H1 (cell line): ENCODE data around the gene FKBP2. TPM values are rescaled to one million over a fixed set of nuclear protein-coding genes. Genes with fewer than 3 reads are reported as not detected.

ENCODE experiments used
- BRCA1 ChIP-seq: IDR thresholded peaks from 2 replicates; pipeline ENCODE4 v1.6.1; 2012; ENCODE audit warnings: low read depth, low read length, improper control_type of control experiment
- EP300 ChIP-seq, 2 experiments: IDR thresholded peaks; 1 replicate in 1 of 2; 2 replicates in 1 of 2; pipeline ENCODE4 v1.6.1; 2011 to 2012; ENCODE audit warnings: low read depth in 2 of 2, low read length in 2 of 2, mild to moderate bottlenecking in 2 of 2, borderline replicate concordance in 1 of 2, inconsistent platforms in 1 of 2, moderate library complexity in 1 of 2
- GABPA ChIP-seq: IDR thresholded peaks from 2 replicates; pipeline ENCODE4 v1.6.1; 2011; ENCODE audit warnings: mild to moderate bottlenecking, low read length, moderate library complexity, borderline replicate concordance; ENCODE audit not compliant: insufficient read depth
- HDAC2 ChIP-seq, 2 experiments: fragments of 300-600 bp in 1 of 2; sonication (generic) in 1 of 2; IDR thresholded peaks; 2 replicates each; pipeline ENCODE4 v1.6.1; 2011 to 2012; ENCODE audit warnings: low read depth in 2 of 2, low read length in 2 of 2, mild to moderate bottlenecking in 2 of 2, moderate library complexity in 2 of 2, borderline replicate concordance in 1 of 2, inconsistent platforms in 1 of 2
- KDM4A ChIP-seq: IDR thresholded peaks from one replicate; pipeline ENCODE4 v1.7.1; 2012; ENCODE audit warnings: low read depth, mild to moderate bottlenecking, moderate library complexity, low read length, inconsistent platforms; ENCODE audit not compliant: severe bottlenecking
- PHF8 ChIP-seq: fragments of 200-600 bp; sonication (generic); conservative IDR thresholded peaks from 2 replicates; pipeline ENCODE4 v1.7.1; 2012; ENCODE audit warnings: low read depth, mild to moderate bottlenecking, inconsistent platforms, low read length, moderate library complexity
- POLR2A ChIP-seq, 2 experiments: IDR thresholded peaks; 1 replicate in 1 of 2; 2 replicates in 1 of 2; pipeline ENCODE4 v1.6.1; 2011; ENCODE audit warnings: low read depth in 2 of 2, low read length in 2 of 2, mild to moderate bottlenecking in 2 of 2; ENCODE audit errors: control extremely low read depth in 1 of 2
- POLR2AphosphoS5 ChIP-seq: IDR thresholded peaks from 2 replicates; pipeline ENCODE4 v1.6.1; 2011; ENCODE audit warnings: low read depth, low read length
- SIX5 ChIP-seq: IDR thresholded peaks from 2 replicates; pipeline ENCODE4 v1.6.1; 2011; ENCODE audit warnings: mild to moderate bottlenecking, low read depth, low read length
- SRF ChIP-seq: IDR thresholded peaks from 2 replicates; pipeline ENCODE4 v1.6.1; 2011; ENCODE audit warnings: mild to moderate bottlenecking, low read depth, low read length, moderate library complexity
- TEAD4 ChIP-seq: IDR thresholded peaks from 2 replicates; pipeline ENCODE4 v1.6.1; 2012; ENCODE audit warnings: low read depth, low read length, inconsistent platforms, mixed read lengths
- YY1 ChIP-seq: IDR thresholded peaks from 2 replicates; pipeline ENCODE4 v1.6.1; 2011; ENCODE audit warnings: low read depth, mild to moderate bottlenecking, low read length
- polyA plus RNA-seq, 7 experiments: library from polyadenylated mRNA; depleted of rRNA in 3 of 7; stranded (reverse) in 5 of 7; unstranded in 2 of 7; fragments of >200 nt in 5 of 7; fragments of 200-250 nt in 2 of 7; gene quantifications; 1 replicate in 5 of 7; 2 replicates in 1 of 7; 4 replicates in 1 of 7; pipeline versions ENCODE4 v1.2.1 to v1.2.3, GENCODE V29; 2011 to 2013; ENCODE audit warnings: missing spikeins in 2 of 7, mixed read lengths in 2 of 7
- total RNA-seq: library from RNA; stranded (reverse); fragmentation: NEBNext Ultra II Directional; extraction: Animal tissue kit (Norgen Biotek cat#: 25700); gene quantifications from 2 replicates; pipeline ENCODE4 v1.2.1, GENCODE V29; 2021

The FKBP2 gene
- total and polyA plus RNA-seq, 2 of the 8 experiments (the other 6 are each of a cell fraction or from before 2014, with no cell fraction given), result 41.7 to 52.5 TPM

GRCh38 chr11:64241491-64242374 lies 838 bp downstream of the FKBP2 start (continued):
- peak; percentile 4; the same call in 1 of the 2 replicates for TF ChIP-seq POLR2AphosphoS5
- peak; percentile 82; the same call in 1 of the 2 replicates for TF ChIP-seq YY1
- no peak for TF ChIP-seq GABPA
- no peak for TF ChIP-seq EP300 (IDR thresholded peaks at IDR 0.05; ENCODE audit: borderline replicate concordance in 1 of 2, low read depth in 2 of 2, low read length in 2 of 2)
- peak; percentile 40 for TF ChIP-seq PHF8
- TF ChIP-seq TEAD4, result peak; percentile 40; the same call in 1 of the 2 replicates
- peak in 1 of 2 experiments; percentile 32; a peak in 1 of 4 replicates for TF ChIP-seq HDAC2 (IDR thresholded peaks at IDR 0.05; ENCODE audit: borderline replicate concordance in 1 of 2, low read depth in 2 of 2, low read length in 2 of 2)
- no peak for TF ChIP-seq BRCA1
- peak in 1 of 2 experiments; percentile 54; a peak in 2 of 3 replicates for TF ChIP-seq POLR2A (IDR thresholded peaks at IDR 0.05; ENCODE audit: control extremely low read depth in 1 of 2, low read depth in 2 of 2, low read length in 2 of 2)
- no peak for TF ChIP-seq SIX5
- no peak for TF ChIP-seq SRF
- TF ChIP-seq KDM4A, result peak; percentile 39
